ENCODE data around the gene DBI. TPM values are rescaled to one million over a fixed set of nuclear protein-coding genes. Genes with fewer than 3 reads are reported as not detected.

DBI gene
- total and polyA plus RNA-seq, 2 experiments from 2014 or later: 171 to 873 TPM

DNA sequence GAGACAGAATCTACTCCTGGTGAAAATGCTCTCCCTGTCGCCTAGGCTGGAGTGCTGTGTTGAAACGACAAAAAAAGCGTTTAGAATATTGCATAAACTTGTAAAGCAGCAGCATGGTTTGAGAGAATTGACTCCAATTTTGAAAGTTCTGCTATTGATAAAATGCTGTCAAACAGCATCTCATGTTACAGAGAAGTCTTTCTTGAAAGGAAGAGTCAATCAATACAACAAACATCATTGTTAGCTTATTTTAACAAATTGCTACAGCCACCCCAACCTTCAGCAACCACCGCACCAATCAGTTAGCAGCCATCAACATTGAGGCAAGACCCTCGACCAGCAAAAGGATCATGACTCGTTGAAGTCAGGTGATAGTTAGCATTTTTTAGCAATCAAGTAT is 7.0 kb upstream of the DBI start:
- H3K4me3 Mint-ChIP-seq: no peak overlapping the region
- Histone ChIP-seq H3K27me3 (ENCODE audit: insufficient read depth) (no peaks in the 10 kb centered on the region), H3K4me1 (ENCODE audit: insufficient read depth) (peaks cover 4% of the 10 kb centered on the region; the same call in 1 of the 2 replicates), H3K27ac (ENCODE audit: low read depth) (no peak overlapping the region), H3K36me3 (ENCODE audit: insufficient read depth) (no peaks in the 10 kb centered on the region), H3F3A (replicated peaks; ENCODE audit: low read depth) (no peaks in the 10 kb centered on the region), H2AFZ (no peak overlapping the region), H3K4me2 (no peak overlapping the region), H4K20me1 (replicated peaks; ENCODE audit: insufficient read depth) (no peaks in the 10 kb centered on the region), H3K9me2 (ENCODE audit: insufficient read depth) (no peaks in the 10 kb centered on the region), H3K79me2 (replicated peaks; ENCODE audit: insufficient read depth) (peaks cover 12% of the 10 kb centered on the region), H3K4me3 (no peak overlapping the region)
- DNase-seq (ENCODE audit: low spot score) (no peak), ATAC-seq (no peak)
- H3K9me3 Mint-ChIP-seq: no peaks in the 10 kb centered on the region; the same call in 2 of the 3 replicates
- TF ChIP-seq JUNB (IDR thresholded peaks at IDR 0.05; ENCODE audit: unreplicated experiment) (no peak), STAT1 (IDR thresholded peaks at IDR 0.05; ENCODE audit: unreplicated experiment) (no peak), NANOG (IDR thresholded peaks at IDR 0.05; ENCODE audit: borderline replicate concordance) (no peak), POLR2AphosphoS5 (IDR thresholded peaks at IDR 0.05; ENCODE audit: low read depth) (no peak), ZNF114 (CRISPR knock-in tag; IDR thresholded peaks at IDR 0.05) (no peak)
- TF ChIP-seq, protein P1, sequence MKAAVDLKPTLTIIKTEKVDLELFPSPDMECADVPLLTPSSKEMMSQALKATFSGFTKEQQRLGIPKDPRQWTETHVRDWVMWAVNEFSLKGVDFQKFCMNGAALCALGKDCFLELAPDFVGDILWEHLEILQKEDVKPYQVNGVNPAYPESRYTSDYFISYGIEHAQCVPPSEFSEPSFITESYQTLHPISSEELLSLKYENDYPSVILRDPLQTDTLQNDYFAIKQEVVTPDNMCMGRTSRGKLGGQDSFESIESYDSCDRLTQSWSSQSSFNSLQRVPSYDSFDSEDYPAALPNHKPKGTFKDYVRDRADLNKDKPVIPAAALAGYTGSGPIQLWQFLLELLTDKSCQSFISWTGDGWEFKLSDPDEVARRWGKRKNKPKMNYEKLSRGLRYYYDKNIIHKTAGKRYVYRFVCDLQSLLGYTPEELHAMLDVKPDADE (IDR thresholded peaks at IDR 0.05): no peak
- peaks cover 13% of the 10 kb centered on the region for H3K4me1 Mint-ChIP-seq
- H3K27me3 Mint-ChIP-seq (ENCODE audit: insufficient read depth, low read depth, poor library complexity): peaks cover 2% of the 10 kb centered on the region
- no peak overlapping the region for H3K27ac Mint-ChIP-seq
- H3K36me3 Mint-ChIP-seq (ENCODE audit: low read depth): no peaks in the 10 kb centered on the region

DNA sequence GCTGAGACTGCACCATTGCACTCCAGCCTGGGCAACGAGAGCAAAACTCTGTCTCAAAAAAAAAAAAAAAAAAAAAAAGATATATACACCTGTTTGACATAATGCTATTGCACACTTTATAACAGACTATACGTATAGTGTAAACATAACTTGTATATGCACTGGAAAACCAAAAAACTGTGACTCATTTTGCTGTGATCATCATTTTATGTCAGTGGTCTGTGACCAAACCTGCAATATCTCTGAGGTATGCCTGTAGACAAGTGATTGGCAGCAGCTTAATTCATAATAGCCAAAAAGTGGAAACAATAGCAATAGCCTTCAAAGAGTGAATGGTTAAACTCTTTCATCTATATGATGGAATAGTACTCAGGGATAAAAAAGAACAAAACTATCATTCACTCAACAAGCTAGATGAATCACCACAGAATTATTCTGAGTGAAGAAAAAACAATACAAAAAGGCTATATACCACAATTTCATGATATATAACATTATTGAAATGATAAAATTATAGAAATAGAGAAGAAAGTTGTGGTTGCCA is 6.3 kb upstream of the DBI start:
- H3F3A ChIP-seq (replicated peaks; ENCODE audit: low read depth): no peaks in the 10 kb centered on the region
- H3K36me3 ChIP-seq (ENCODE audit: insufficient read depth): no peaks in the 10 kb centered on the region
- peaks cover 19% of the 10 kb centered on the region for H3K4me1 Mint-ChIP-seq
- H3K27ac ChIP-seq (ENCODE audit: low read depth): no peak overlapping the region
- H3K4me3 Mint-ChIP-seq: no peak overlapping the region
- no peaks in the 10 kb centered on the region for H3K36me3 Mint-ChIP-seq (ENCODE audit: low read depth)
- H3K27ac Mint-ChIP-seq: no peak overlapping the region
- TF ChIP-seq EZH2phosphoT487 (IDR thresholded peaks at IDR 0.05; ENCODE audit: unreplicated experiment): no peak
- TF ChIP-seq ZNF114 (CRISPR knock-in tag; IDR thresholded peaks at IDR 0.05): no peak
- TF ChIP-seq EZH2 (IDR thresholded peaks at IDR 0.05; ENCODE audit: low read depth, unreplicated experiment): no peak
- TF ChIP-seq, protein P1 (IDR thresholded peaks at IDR 0.05): no peak
- TF ChIP-seq STAT1 (IDR thresholded peaks at IDR 0.05; ENCODE audit: unreplicated experiment): no peak
- no peak for TF ChIP-seq NANOG (IDR thresholded peaks at IDR 0.05; ENCODE audit: borderline replicate concordance)
- TF ChIP-seq, protein P2, sequence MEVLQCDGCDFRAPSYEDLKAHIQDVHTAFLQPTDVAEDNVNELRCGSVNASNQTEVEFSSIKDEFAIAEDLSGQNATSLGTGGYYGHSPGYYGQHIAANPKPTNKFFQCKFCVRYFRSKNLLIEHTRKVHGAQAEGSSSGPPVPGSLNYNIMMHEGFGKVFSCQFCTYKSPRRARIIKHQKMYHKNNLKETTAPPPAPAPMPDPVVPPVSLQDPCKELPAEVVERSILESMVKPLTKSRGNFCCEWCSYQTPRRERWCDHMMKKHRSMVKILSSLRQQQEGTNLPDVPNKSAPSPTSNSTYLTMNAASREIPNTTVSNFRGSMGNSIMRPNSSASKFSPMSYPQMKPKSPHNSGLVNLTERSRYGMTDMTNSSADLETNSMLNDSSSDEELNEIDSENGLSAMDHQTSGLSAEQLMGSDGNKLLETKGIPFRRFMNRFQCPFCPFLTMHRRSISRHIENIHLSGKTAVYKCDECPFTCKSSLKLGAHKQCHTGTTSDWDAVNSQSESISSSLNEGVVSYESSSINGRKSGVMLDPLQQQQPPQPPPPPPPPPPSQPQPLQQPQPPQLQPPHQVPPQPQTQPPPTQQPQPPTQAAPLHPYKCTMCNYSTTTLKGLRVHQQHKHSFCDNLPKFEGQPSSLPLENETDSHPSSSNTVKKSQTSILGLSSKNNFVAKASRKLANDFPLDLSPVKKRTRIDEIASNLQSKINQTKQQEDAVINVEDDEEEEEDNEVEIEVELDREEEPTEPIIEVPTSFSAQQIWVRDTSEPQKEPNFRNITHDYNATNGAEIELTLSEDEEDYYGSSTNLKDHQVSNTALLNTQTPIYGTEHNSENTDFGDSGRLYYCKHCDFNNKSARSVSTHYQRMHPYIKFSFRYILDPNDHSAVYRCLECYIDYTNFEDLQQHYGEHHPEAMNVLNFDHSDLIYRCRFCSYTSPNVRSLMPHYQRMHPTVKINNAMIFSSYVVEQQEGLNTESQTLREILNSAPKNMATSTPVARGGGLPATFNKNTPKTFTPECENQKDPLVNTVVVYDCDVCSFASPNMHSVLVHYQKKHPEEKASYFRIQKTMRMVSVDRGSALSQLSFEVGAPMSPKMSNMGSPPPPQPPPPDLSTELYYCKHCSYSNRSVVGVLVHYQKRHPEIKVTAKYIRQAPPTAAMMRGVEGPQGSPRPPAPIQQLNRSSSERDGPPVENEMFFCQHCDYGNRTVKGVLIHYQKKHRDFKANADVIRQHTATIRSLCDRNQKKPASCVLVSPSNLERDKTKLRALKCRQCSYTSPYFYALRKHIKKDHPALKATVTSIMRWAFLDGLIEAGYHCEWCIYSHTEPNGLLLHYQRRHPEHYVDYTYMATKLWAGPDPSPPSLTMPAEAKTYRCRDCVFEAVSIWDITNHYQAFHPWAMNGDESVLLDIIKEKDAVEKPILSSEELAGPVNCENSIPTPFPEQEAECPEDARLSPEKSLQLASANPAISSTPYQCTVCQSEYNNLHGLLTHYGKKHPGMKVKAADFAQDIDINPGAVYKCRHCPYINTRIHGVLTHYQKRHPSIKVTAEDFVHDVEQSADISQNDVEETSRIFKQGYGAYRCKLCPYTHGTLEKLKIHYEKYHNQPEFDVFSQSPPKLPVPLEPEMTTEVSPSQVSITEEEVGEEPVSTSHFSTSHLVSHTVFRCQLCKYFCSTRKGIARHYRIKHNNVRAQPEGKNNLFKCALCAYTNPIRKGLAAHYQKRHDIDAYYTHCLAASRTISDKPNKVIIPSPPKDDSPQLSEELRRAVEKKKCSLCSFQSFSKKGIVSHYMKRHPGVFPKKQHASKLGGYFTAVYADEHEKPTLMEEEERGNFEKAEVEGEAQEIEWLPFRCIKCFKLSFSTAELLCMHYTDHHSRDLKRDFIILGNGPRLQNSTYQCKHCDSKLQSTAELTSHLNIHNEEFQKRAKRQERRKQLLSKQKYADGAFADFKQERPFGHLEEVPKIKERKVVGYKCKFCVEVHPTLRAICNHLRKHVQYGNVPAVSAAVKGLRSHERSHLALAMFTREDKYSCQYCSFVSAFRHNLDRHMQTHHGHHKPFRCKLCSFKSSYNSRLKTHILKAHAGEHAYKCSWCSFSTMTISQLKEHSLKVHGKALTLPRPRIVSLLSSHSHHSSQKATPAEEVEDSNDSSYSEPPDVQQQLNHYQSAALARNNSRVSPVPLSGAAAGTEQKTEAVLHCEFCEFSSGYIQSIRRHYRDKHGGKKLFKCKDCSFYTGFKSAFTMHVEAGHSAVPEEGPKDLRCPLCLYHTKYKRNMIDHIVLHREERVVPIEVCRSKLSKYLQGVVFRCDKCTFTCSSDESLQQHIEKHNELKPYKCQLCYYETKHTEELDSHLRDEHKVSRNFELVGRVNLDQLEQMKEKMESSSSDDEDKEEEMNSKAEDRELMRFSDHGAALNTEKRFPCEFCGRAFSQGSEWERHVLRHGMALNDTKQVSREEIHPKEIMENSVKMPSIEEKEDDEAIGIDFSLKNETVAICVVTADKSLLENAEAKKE (CRISPR knock-in tag; IDR thresholded peaks at IDR 0.05): no peak
- TF ChIP-seq POLR2AphosphoS5 (IDR thresholded peaks at IDR 0.05; ENCODE audit: low read depth): no peak
- no peak for TF ChIP-seq JUNB (IDR thresholded peaks at IDR 0.05; ENCODE audit: unreplicated experiment)
- no peak for TF ChIP-seq ZNF331 (CRISPR knock-in tag; IDR thresholded peaks at IDR 0.05; ENCODE audit: low read depth)
- TF ChIP-seq, protein P3, sequence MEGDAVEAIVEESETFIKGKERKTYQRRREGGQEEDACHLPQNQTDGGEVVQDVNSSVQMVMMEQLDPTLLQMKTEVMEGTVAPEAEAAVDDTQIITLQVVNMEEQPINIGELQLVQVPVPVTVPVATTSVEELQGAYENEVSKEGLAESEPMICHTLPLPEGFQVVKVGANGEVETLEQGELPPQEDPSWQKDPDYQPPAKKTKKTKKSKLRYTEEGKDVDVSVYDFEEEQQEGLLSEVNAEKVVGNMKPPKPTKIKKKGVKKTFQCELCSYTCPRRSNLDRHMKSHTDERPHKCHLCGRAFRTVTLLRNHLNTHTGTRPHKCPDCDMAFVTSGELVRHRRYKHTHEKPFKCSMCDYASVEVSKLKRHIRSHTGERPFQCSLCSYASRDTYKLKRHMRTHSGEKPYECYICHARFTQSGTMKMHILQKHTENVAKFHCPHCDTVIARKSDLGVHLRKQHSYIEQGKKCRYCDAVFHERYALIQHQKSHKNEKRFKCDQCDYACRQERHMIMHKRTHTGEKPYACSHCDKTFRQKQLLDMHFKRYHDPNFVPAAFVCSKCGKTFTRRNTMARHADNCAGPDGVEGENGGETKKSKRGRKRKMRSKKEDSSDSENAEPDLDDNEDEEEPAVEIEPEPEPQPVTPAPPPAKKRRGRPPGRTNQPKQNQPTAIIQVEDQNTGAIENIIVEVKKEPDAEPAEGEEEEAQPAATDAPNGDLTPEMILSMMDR (conservative IDR thresholded peaks at IDR 0.05; ENCODE audit: low read depth in 2 of 2): no peak
- H3K9me3 Mint-ChIP-seq: no peaks in the 10 kb centered on the region; the same call in 2 of the 3 replicates
- H3K27me3 ChIP-seq (ENCODE audit: insufficient read depth): no peaks in the 10 kb centered on the region
- peaks cover 2% of the 10 kb centered on the region for H3K27me3 Mint-ChIP-seq (ENCODE audit: insufficient read depth, low read depth, poor library complexity)
- no peaks in the 10 kb centered on the region for H3K9me2 ChIP-seq (ENCODE audit: insufficient read depth)
- peaks cover 4% of the 10 kb centered on the region; the same call in 1 of the 2 replicates for H3K4me1 ChIP-seq (ENCODE audit: insufficient read depth)
- no peak overlapping the region for H3K4me2 ChIP-seq
- no peak for ATAC-seq
- no peak for DNase-seq (ENCODE audit: low spot score)
- H3K4me3 ChIP-seq: no peak overlapping the region
- no peaks in the 10 kb centered on the region for H4K20me1 ChIP-seq (replicated peaks; ENCODE audit: insufficient read depth)
- peaks cover 20% of the 10 kb centered on the region for H3K79me2 ChIP-seq (replicated peaks; ENCODE audit: insufficient read depth)
- no peak overlapping the region for H2AFZ ChIP-seq

Data from GM23338 (cell line).